ENCODE measurements around the gene ATF6. TPM values are rescaled to one million over a fixed set of nuclear protein-coding genes. Genes with fewer than 3 reads are reported as not detected.

The ATF6 gene
- total and polyA plus RNA-seq, 2 of the 8 experiments (the other 6 are each of a cell fraction or from before 2014, with no cell fraction given), result 4.6 to 10.0 TPM

- TF ChIP-seq EZH2 (IDR thresholded peaks at IDR 0.05; ENCODE audit: low read depth, low read length, severe bottlenecking) (no peak), USF2 (IDR thresholded peaks at IDR 0.05; ENCODE audit: low read length) (no peak)
These were observed 170.7 kb downstream of the ATF6 start (continued) for GRCh38 chr1:161936786-161937185.

Data from H1 (cell line).